HG03575 (cell line): ENCODE data around the gene CFAP221.

Experiments used
- ATAC-seq: cut with Tn5 transposase; IDR thresholded peaks from one replicate; pipeline ENCODE4 v1.9.1; 2021; ENCODE audit not compliant: unreplicated experiment, insufficient number of reproducible peaks, low FRiP score; ENCODE audit errors: extremely low read depth

Gene CFAP221

GRCh38 chr2:119531292-119531691, 13.0 kb upstream of the CFAP221 start:
- ATAC-seq: no peak

- ATAC-seq: no peak
Observed at GRCh38 chr2:119533560-119533959, 10.7 kb upstream of the CFAP221 start.

DNA sequence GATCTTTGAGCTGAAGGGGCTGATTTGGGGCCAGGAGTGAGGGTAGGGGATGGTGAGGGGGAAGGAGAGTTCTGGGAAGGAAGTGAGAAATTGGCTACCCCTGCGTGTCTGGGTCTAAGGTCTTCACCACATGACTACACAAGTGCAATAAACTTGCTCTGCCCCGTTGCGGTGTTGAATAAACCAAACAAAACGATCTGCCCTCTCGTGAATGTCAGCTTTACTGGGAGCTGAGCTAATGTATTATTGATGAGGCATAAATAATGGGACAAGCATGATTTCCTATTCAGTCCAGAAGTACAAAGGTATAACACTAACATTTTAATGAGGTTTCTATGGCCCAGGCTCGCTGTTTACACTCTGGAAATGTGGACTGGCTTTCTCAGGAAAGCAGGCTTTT, 8.0 kb upstream of the CFAP221 start:
- no peak for ATAC-seq

DNA sequence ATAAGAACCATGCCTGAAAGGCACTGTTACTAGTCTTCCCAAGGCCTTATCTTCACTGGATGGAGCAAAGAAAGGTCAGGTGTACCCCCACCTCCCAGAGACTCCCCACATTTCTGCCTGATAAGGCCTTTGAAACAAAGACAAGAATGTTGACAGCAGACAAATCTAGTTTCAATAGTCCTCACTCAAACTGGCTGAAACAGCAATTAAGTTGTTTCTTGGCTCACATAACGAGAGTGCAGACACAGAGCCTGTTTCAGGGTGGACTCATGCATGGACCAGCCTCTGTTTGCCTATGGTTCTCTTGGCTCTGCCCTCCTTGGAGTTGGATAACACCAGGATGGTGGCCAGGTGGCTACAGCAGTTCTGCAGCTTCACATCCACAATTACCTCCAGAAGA, 7.5 kb upstream of the CFAP221 start:
- no peak for ATAC-seq

DNA sequence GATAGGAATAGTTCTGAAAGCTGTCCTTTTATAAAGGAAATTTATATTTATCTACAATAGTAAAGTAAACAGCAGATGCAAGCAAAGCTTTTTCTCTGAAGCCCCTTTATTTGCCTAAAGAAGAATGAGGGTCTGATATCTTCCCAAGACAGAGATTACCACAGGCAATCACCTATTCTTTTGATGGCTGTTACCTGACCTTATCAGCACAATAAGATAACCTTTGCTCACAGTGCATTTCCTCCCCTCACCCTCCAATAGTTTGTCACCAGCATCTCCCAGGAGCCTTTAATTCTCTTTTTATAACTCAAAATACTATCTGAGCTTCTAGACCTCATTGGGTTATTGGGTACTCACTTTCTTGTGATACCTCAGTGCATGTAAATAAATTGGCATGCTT, 6.5 kb upstream of the CFAP221 start:
- ATAC-seq: no peak

DNA sequence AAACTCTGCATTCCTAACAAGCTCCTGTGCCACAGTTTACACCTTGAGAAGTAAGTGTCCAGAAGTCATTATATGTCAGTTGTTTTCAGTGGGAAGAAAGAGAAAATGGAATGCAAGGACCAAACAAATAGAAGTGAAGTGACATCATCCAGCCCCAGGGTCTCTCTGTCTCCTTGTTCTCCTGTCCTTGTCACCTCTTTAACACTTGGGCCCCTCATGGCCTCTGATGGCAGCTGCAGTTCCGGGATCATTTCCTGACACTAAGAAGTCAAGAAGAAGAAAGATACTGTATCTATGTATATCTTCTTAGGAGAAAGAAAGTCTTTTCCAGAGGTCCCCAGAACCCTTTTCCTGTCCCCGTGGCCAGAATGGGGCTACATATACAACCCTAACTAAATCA, 2.8 kb upstream of the CFAP221 start:
- no peak for ATAC-seq

DNA sequence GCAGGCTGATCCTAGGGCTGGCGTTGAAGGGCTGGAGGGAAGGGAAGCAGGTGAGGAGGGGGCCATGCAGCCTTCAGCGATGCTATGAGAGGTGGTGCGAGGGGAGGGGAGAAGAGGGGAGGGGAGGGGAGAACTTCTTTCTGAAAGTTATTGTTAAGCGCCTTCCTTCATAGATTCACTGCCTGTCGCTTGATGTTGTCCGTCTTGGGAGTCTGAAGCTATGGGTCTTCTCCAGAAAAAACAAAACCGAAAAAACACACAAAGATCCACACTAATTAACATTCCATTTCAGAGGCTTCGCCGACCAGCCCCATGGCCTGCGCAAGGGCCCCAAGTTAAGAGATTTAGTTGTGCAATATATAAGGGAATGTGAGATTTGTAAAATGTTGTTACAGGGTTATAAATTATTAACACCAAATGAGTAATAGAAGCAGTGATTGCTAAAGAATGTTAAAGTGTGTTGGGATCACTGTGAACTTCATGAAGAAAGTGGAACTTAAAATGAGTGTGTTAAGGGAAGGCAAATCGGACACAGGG, 758 bp downstream of the CFAP221 start:
- ATAC-seq: no peak

DNA sequence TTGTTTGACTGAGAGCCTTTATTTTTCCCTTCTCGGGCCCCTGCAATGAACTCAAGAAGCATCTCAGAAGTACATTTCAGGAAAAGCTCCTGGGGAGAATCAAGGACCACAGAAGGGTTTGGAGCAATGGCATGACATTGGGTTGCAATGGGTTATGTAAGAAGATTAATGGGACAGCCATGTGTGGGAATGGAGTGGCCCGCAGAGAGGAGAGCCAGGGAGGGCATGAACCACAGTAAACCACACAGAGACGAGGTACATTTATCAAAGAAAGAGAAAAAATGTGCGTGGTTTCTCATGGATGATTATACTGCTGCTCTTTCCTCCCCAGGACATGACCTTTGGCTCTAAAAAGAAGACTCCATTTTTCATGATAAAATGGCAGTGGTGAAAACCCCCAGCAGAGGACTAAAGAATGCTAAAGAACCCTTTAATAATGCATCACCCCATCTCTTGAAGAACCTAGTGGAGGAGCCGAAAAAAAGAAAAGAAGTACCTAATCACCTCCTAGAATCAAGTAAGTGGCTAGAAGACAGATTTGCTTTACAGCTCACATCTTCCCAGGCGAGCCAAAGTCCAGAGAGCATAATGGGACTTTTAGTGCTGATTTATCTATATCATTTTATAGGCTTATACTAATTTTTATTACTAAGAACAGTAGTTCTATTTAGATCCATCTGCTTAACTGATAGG, 1.7 kb downstream of the CFAP221 start:
- ATAC-seq: no peak

DNA sequence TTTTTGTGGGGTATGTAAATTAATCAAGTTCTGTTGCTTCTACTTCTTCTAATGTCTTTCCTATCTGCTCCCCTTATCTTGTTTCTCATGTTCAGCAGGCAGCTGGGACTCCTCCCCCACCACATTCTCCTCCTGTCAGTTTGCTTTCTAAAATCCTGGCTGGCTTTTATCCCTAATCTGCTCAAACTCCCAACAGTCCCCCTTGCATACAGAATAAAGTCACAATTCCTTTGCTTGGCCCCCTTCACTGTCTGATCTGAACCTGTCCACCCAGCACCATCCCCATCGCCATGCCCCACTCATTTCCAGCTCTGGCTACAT, 2.2 kb downstream of the CFAP221 start:
- ATAC-seq: no peak

DNA sequence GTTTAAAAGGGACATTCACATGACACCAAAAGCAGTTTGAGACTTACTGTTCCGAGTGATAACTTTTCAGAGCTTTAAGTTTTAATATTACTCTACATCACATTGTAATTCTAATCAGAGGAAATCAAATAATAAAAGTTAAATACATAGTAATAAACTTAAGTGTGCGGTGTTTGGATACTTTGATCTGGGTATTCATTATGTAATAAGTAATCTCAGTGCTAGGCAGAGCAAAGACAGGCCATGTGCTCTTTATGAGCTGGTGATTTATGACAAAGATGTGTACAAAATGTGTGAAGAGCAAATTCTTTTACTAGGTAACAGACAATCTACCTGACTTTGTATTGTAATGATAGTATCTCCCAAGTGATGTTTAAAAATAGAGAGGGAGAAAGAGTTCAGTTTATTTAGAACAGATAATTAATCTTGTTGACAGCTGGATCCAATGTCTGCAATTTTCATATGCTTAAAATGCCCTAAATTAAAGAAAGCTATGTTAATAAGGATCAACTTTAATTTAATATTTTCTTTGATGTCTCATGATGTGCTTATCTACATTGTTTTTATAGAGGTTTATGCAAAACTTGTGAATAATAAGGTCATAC, 4.4 kb downstream of the CFAP221 start:
- ATAC-seq: no peak

DNA sequence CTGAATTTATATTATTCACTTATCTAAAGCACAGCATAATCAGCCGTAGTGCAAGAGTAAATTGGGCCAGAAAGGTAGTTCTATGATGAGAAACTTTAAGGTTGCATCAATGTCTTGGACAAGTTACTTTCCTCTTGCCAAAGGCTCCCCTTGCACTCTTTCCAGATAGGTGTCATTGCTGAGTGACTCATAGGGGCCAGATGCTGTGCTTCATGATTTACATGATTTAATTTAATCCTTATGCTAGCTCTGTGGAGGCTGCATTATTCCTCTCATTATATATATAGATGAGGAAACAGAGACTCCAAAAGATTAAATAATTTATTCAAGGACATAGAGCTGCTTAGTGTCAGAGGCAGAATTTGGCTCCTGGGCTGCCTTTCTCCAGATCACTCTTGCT, 5.0 kb downstream of the CFAP221 start:
- ATAC-seq: no peak

GRCh38 chr2:119550346-119550745, 6.1 kb downstream of the CFAP221 start:
- no peak for ATAC-seq

DNA sequence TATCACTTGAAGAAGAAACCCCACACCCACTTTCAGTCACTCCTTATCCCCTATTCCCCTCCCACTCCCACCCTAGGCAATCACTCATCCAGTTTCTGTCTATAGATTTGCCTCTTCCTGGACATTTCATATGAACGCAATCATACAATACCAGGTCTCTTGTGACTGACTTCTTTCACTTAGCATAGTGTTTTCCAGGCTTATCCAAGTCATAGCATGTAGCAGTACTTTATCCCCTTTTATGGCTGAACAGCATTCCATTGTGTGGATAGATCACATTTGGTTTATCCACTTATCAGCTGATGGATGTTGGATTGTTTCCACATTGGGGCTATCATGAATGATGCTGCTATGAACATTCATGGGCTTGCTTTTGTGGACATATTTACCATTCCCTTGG, 6.6 kb downstream of the CFAP221 start:
- ATAC-seq: no peak

GRCh38 chr2:119552902-119553301, 8.7 kb downstream of the CFAP221 start:
- ATAC-seq: no peak

GRCh38 chr2:119553687-119554344, 9.6 kb downstream of the CFAP221 start:
- no peak for ATAC-seq

DNA sequence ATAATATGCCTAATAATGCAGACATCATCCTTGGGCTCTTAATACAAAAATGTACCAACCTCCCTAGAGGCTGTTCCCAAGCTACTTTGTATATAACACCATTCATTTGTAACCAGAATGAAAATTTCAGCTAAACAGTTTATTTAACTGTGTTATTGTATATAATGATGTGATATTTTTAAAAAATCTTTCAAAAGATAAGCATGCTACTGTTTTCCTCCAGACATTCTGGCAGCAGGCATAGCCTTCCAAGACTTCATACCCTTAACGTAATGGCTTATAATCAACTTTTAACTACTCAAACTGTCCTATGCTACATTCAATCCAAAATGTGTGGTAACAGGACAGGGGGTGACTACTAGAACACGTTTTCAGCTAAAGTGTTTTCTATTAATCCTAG, 21.2 kb downstream of the CFAP221 start:
- no peak for ATAC-seq

DNA sequence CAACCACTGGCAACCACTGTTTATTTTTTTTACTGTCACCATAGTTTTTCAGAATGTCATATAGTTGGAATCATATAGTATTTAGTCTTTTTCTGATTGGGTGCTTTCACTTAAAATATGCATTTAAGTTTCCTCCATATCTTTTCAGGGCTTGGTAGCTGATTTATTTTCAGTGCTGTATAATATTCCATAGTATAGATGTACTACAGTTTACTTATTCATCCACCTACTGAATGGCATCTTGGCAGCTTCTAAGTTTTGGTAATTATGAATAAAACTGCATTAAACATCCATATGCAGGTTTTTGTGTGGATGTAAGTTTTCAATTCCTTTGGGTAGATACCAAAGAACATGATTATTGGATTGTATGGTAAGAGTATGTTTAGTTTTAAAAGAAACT, 23.0 kb downstream of the CFAP221 start:
- ATAC-seq: no peak

- ATAC-seq: peak; percentile 99
Observed at GRCh38 chr2:119574108-119574815, 30.0 kb downstream of the CFAP221 start.

DNA sequence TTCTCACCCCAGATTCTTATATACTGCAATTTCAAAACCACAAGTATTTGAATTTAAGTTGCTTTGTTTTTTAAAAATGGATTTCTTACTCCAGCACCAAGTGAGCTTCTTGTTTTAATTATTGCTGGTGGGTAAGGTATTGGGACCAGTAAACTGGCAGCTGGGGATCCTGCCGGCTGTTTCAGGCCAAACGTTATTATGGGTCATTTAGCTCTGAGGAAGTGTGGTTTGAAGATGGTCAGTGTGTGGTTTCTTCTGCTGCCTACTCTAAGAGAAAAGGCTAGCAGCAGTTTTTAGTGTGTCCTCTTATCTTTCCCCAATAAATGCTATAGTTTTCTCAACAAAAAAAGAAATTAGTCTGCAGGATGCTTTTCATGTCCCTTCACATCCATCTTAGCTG, 30.6 kb downstream of the CFAP221 start:
- ATAC-seq: no peak

GRCh38 chr2:119575439-119575838, 31.2 kb downstream of the CFAP221 start:
- no peak for ATAC-seq
